Fibroblast of skin of left biceps (primary cell): Measurements from ENCODE around the gene GADD45B.
A peak's percentile ranks its signal among the peaks of the same experiment; 100 is the strongest.

ENCODE experiments used
- DNase-seq, 2 experiments: peaks; one replicate each; pipeline ENCODE4 v3.0.0-alpha.2; 2013; ENCODE audit warnings: low read depth in 2 of 2

GADD45B gene

GRCh38 chr19:2475702-2476450, at the start of gene GADD45B:
Gene GADD45B (plus strand): TSS chr19:2476127. CDS start chr19:2476359, 232 bp downstream.
- DNase-seq: peak; percentile 96

- no peak for DNase-seq
Measured at GRCh38 chr19:2426611-2427428, 49.1 kb upstream of the GADD45B start.

GRCh38 chr19:2427429-2428320, 48.3 kb upstream of the GADD45B start, which contains the start of gene TIMM13:
Gene TIMM13 (minus strand): TSS chr19:2427586. CDS start chr19:2427533, 53 bp downstream.
- DNase-seq: peak; percentile 87

- DNase-seq: no peak
Measured at GRCh38 chr19:2428321-2428690, 47.6 kb upstream of the GADD45B start.

- no peak for DNase-seq
Measured at GRCh38 chr19:2428756-2429711, 46.9 kb upstream of the GADD45B start.

GRCh38 chr19:2429917-2430535, 45.9 kb upstream of the GADD45B start:
- DNase-seq: no peak

GRCh38 chr19:2431318-2432055, 44.4 kb upstream of the GADD45B start:
- DNase-seq: no peak

- no peak for DNase-seq
Measured at GRCh38 chr19:2432131-2432848, 43.6 kb upstream of the GADD45B start.

- no peak for DNase-seq
Measured at GRCh38 chr19:2433854-2434253, 42.1 kb upstream of the GADD45B start.

- DNase-seq: no peak
Measured at GRCh38 chr19:2434267-2434666, 41.7 kb upstream of the GADD45B start.

- no peak for DNase-seq
Measured at GRCh38 chr19:2434721-2435265, 41.1 kb upstream of the GADD45B start.

GRCh38 chr19:2436384-2436783, 39.5 kb upstream of the GADD45B start:
- DNase-seq: no peak

GRCh38 chr19:2436926-2437325, 39.0 kb upstream of the GADD45B start:
- DNase-seq: no peak

GRCh38 chr19:2438178-2438577, 37.7 kb upstream of the GADD45B start:
- no peak for DNase-seq

GRCh38 chr19:2440515-2440914, 35.4 kb upstream of the GADD45B start:
- no peak for DNase-seq

- no peak for DNase-seq
Measured at GRCh38 chr19:2441096-2441752, 34.7 kb upstream of the GADD45B start.

GRCh38 chr19:2443116-2443784, 32.7 kb upstream of the GADD45B start:
- no peak for DNase-seq

GRCh38 chr19:2443785-2444182, 32.1 kb upstream of the GADD45B start:
- DNase-seq: no peak
